Mesenchymal stem cell (in vitro differentiated cells and primary cell): ENCODE results near the gene GPR108.
A peak's percentile ranks its signal among the peaks of the same experiment; 100 is the strongest.
"Not testable (repeated sequence)": the region's sequence is repeated elsewhere in the genome, so short reads cannot be mapped to it uniquely, and the experiment has no call there.

ENCODE experiments used
- DNase-seq: peaks from one replicate; pipeline ENCODE4 v3.0.0-alpha.2; 2013
- H2AFZ ChIP-seq: one replicate; pipeline ENCODE4 v1.6.1; 2013; ENCODE audit warnings: low read depth, mild to moderate bottlenecking, control low read depth, inconsistent platforms, low read length, moderate library complexity
- H2AK5ac ChIP-seq: 2 replicates; pipeline ENCODE4 v1.6.1; 2013; ENCODE audit warnings: low read length, moderate library complexity, mild to moderate bottlenecking, inconsistent platforms; ENCODE audit not compliant: severe bottlenecking
- H2BK120ac ChIP-seq: one replicate; pipeline ENCODE4 v1.6.1; 2013; ENCODE audit warnings: low read depth, mild to moderate bottlenecking, inconsistent platforms, low read length, moderate library complexity
- H2BK12ac ChIP-seq, 2 experiments: one replicate each; pipeline ENCODE4 v1.6.1; 2013; ENCODE audit warnings: inconsistent platforms in 2 of 2, low read length in 2 of 2, mild to moderate bottlenecking in 2 of 2, moderate library complexity in 2 of 2, control low read depth in 1 of 2
- H2BK15ac ChIP-seq: one replicate; pipeline ENCODE4 v1.6.1; 2013; ENCODE audit warnings: mild to moderate bottlenecking, low read depth, inconsistent platforms; ENCODE audit not compliant: poor library complexity, severe bottlenecking
- H2BK5ac ChIP-seq: 2 replicates; pipeline ENCODE4 v1.6.1; 2013; ENCODE audit warnings: low read depth, mild to moderate bottlenecking, low read length, control low read depth, inconsistent platforms; ENCODE audit not compliant: poor library complexity, severe bottlenecking
- H3K14ac ChIP-seq, 2 experiments: one replicate each; pipeline ENCODE4 v1.6.1; 2013; ENCODE audit warnings: inconsistent platforms in 2 of 2, low read length in 2 of 2, control low read depth in 1 of 2, mild to moderate bottlenecking in 1 of 2, moderate library complexity in 1 of 2
- H3K18ac ChIP-seq, 2 experiments: one replicate each; pipeline ENCODE4 v1.6.1; 2013; ENCODE audit warnings: inconsistent platforms in 2 of 2, low read length in 2 of 2, control low read depth in 1 of 2, low read depth in 1 of 2, mild to moderate bottlenecking in 1 of 2
- H3K23ac ChIP-seq, 2 experiments: one replicate each; pipeline ENCODE4 v1.6.1; 2013; ENCODE audit warnings: inconsistent platforms in 2 of 2, low read length in 2 of 2, mild to moderate bottlenecking in 2 of 2, moderate library complexity in 2 of 2, control low read depth in 1 of 2
- H3K27ac ChIP-seq: 2 replicates; pipeline ENCODE4 v1.5.1; 2013; ENCODE audit warnings: mild to moderate bottlenecking, moderate library complexity, low read length, control low read depth, inconsistent platforms; ENCODE audit not compliant: poor library complexity, severe bottlenecking
- H3K27me3 ChIP-seq, 2 experiments: 2 replicates each; pipeline versions ENCODE4 v1.6.1 to v1.7.0; 2013; ENCODE audit warnings: low read length in 2 of 2, mild to moderate bottlenecking in 2 of 2, moderate library complexity in 2 of 2, control low read depth in 1 of 2, inconsistent platforms in 1 of 2; ENCODE audit not compliant: control insufficient read depth in 1 of 2, insufficient read depth in 1 of 2
- H3K36me3 ChIP-seq, 2 experiments: 2 replicates each; pipeline versions ENCODE4 v1.6.1 to v1.7.0; 2013; ENCODE audit warnings: low read length in 2 of 2, control low read depth in 1 of 2, inconsistent platforms in 1 of 2, low read depth in 1 of 2, mild to moderate bottlenecking in 1 of 2; ENCODE audit not compliant: insufficient read depth in 2 of 2, control insufficient read depth in 1 of 2
- H3K4ac ChIP-seq, 2 experiments: one replicate each; pipeline ENCODE4 v1.6.1; 2013; ENCODE audit warnings: inconsistent platforms in 2 of 2, low read length in 2 of 2, mild to moderate bottlenecking in 2 of 2, moderate library complexity in 2 of 2, control low read depth in 1 of 2, low read depth in 1 of 2
- H3K4me1 ChIP-seq: 2 replicates; pipeline ENCODE4 v1.6.1; 2013; ENCODE audit warnings: low read depth, low read length, control low read depth; ENCODE audit not compliant: control insufficient read depth, insufficient read depth
- H3K4me2 ChIP-seq: 2 replicates; pipeline ENCODE4 v1.6.1; 2013; ENCODE audit warnings: low read length, mild to moderate bottlenecking, inconsistent platforms; ENCODE audit not compliant: poor library complexity, severe bottlenecking
- H3K4me3 ChIP-seq, 2 experiments: 2 replicates each; pipeline versions ENCODE4 v1.5.1 to v1.7.0; 2013; ENCODE audit warnings: low read length in 2 of 2, mild to moderate bottlenecking in 2 of 2, control low read depth in 1 of 2, low read depth in 1 of 2; ENCODE audit not compliant: insufficient read depth in 1 of 2
- H3K79me1 ChIP-seq: replicated peaks from 2 replicates; pipeline ENCODE4 v1.6.1; 2013; ENCODE audit warnings: mild to moderate bottlenecking, control low read depth, low read length, inconsistent platforms; ENCODE audit not compliant: poor library complexity, severe bottlenecking
- H3K9ac ChIP-seq: 2 replicates; pipeline ENCODE4 v1.7.0; 2013; ENCODE audit warnings: mild to moderate bottlenecking, low read length, moderate library complexity
- H3K9me3 ChIP-seq: 2 replicates; pipeline ENCODE4 v1.7.0; 2013; ENCODE audit warnings: mild to moderate bottlenecking, low read length; ENCODE audit not compliant: control insufficient read depth
- H4K8ac ChIP-seq: one replicate; pipeline ENCODE4 v1.6.1; 2013; ENCODE audit warnings: inconsistent platforms, mild to moderate bottlenecking, low read length, moderate library complexity
- H4K91ac ChIP-seq: one replicate; pipeline ENCODE4 v1.6.1; 2013; ENCODE audit warnings: mild to moderate bottlenecking, low read length, inconsistent platforms
- WGBS: methylation state at CpG from one replicate; pipeline ENCODE4 v1.1.7; 2013; ENCODE audit warnings: mixed read lengths; 5-methylcytosine and 5-hydroxymethylcytosine counted together

GPR108 gene

GRCh38 chr19:6772866-6773322 is 35.5 kb upstream of the GPR108 start:
- no peak overlapping the region for H2BK5ac ChIP-seq
- H3K36me3 ChIP-seq, result no peaks in the 10 kb centered on the region
- H3K4me3 ChIP-seq, result no peak overlapping the region
- H2BK12ac ChIP-seq, result no peak overlapping the region
- no peak overlapping the region for H3K4me2 ChIP-seq
- H3K14ac ChIP-seq, result no peak overlapping the region
- no peak overlapping the region for H2AK5ac ChIP-seq
- no peak overlapping the region for H3K4ac ChIP-seq
- no peak overlapping the region for H2BK15ac ChIP-seq
- no peak overlapping the region for H4K8ac ChIP-seq
- no peak overlapping the region for H3K18ac ChIP-seq
- no peak overlapping the region for H3K23ac ChIP-seq
- H3K9ac ChIP-seq, result no peak overlapping the region
- WGBS, result 88% methylated on average over 14 of the region's 14 CpGs
- peaks cover under 1% of the 10 kb centered on the region for H3K4me1 ChIP-seq
- DNase-seq, result no peak
- no peak overlapping the region for H3K27ac ChIP-seq
- H4K91ac ChIP-seq, result no peak overlapping the region
- H3K27me3 ChIP-seq, result peaks cover 5 to 14% of the 10 kb centered on the region in 2 experiments
- H2AFZ ChIP-seq, result no peak overlapping the region
- no peaks in the 10 kb centered on the region for H3K9me3 ChIP-seq
- no peak overlapping the region for H2BK120ac ChIP-seq
- H3K79me1 ChIP-seq, result no peaks in the 10 kb centered on the region

GRCh38 chr19:6772028-6772865 is 34.9 kb upstream of the GPR108 start, which contains the start of gene VAV1:
TSS of gene VAV1 (plus strand) at chr19:6772708. CDS start at chr19:6772808, 100 bp downstream.
- 90% methylated on average over 20 of the region's 25 CpGs for WGBS

GRCh38 chr19:6771648-6772027 is 34.3 kb upstream of the GPR108 start:
- H3K14ac ChIP-seq, H3K4me2 ChIP-seq, H2AFZ ChIP-seq, H3K4ac ChIP-seq, H3K27ac ChIP-seq, H3K36me3 ChIP-seq, H3K18ac ChIP-seq, H3K79me1 ChIP-seq, H3K9me3 ChIP-seq, H3K4me3 ChIP-seq, H2BK5ac ChIP-seq, H4K8ac ChIP-seq, H2AK5ac ChIP-seq, DNase-seq, H2BK15ac ChIP-seq, H2BK120ac ChIP-seq, H2BK12ac ChIP-seq, H3K23ac ChIP-seq, H3K9ac ChIP-seq, H4K91ac ChIP-seq: not testable (repeated sequence)
- H3K27me3 ChIP-seq, result peaks cover 17 to 26% of the 10 kb centered on the region in 2 experiments
- peaks cover 10% of the 10 kb centered on the region for H3K4me1 ChIP-seq
- 94% methylated on average over 7 of the region's 7 CpGs for WGBS

More at GRCh38 chr19:6772028-6772865, 34.9 kb upstream of the GPR108 start, which contains the start of gene VAV1:
- H3K9ac ChIP-seq, result no peak within 1 kb of the TSS
- peaks cover 7% of the 10 kb centered on the region for H3K4me1 ChIP-seq
- H2BK120ac ChIP-seq, result no peak within 1 kb of the TSS
- H2BK5ac ChIP-seq, result no peak within 1 kb of the TSS
- no peak within 1 kb of the TSS for H3K23ac ChIP-seq
- H3K4me3 ChIP-seq, result no peak within 1 kb of the TSS
- H4K8ac ChIP-seq, result no peak within 1 kb of the TSS
- no peaks in the 10 kb centered on the region for H3K36me3 ChIP-seq
- H3K18ac ChIP-seq, result no peak within 1 kb of the TSS
- no peak within 1 kb of the TSS for H2BK15ac ChIP-seq
- no peak within 1 kb of the TSS for H3K4me2 ChIP-seq
- no peak within 1 kb of the TSS for H4K91ac ChIP-seq
- DNase-seq, result no peak
- no peak within 1 kb of the TSS for H2AK5ac ChIP-seq
- peaks cover 11 to 20% of the 10 kb centered on the region in 2 experiments for H3K27me3 ChIP-seq
- H2BK12ac ChIP-seq, result no peak within 1 kb of the TSS
- H3K27ac ChIP-seq, result no peak within 1 kb of the TSS
- H3K14ac ChIP-seq, result no peak within 1 kb of the TSS
- H3K9me3 ChIP-seq, result no peaks in the 10 kb centered on the region
- H3K4ac ChIP-seq, result no peak within 1 kb of the TSS
- no peaks in the 10 kb centered on the region for H3K79me1 ChIP-seq
- H2AFZ ChIP-seq, result no peak within 1 kb of the TSS

GRCh38 chr19:6769006-6769619 is 31.7 kb upstream of the GPR108 start:
- no peak overlapping the region for H2BK120ac ChIP-seq

More at GRCh38 chr19:6769006-6769619, 31.7 kb upstream of the GPR108 start:
- Histone ChIP-seq H3K79me1 (no peaks in the 10 kb centered on the region), H3K9ac (no peak overlapping the region), H2BK5ac (no peak overlapping the region), H2AFZ (no peak overlapping the region), H3K4me1 (peaks cover 18% of the 10 kb centered on the region), H2BK12ac (no peak overlapping the region), H3K4ac (no peak overlapping the region), H3K14ac (no peak overlapping the region), H4K8ac (no peak overlapping the region), H2BK15ac (no peak overlapping the region), H3K23ac (no peak overlapping the region), H3K4me3 (no peak overlapping the region), H3K9me3 (no peaks in the 10 kb centered on the region), H4K91ac (no peak overlapping the region), H3K27ac (no peak overlapping the region), H3K27me3 (peaks cover 21 to 42% of the 10 kb centered on the region in 2 experiments), H3K4me2 (no peak overlapping the region), H3K18ac (no peak overlapping the region), H2AK5ac (no peak overlapping the region), H3K36me3 (no peaks in the 10 kb centered on the region)
- WGBS, result 61% methylated on average over 9 of the region's 11 CpGs
- DNase-seq, result peak; percentile 28
